Neural progenitor cell (in vitro differentiated cells): ENCODE measurements around the gene HTR2B.

Source experiments
- EZH2 ChIP-seq: fragments of 200-600 bp; sonication (generic); IDR thresholded peaks from 2 replicates; pipeline ENCODE4 v1.6.1; 2017; ENCODE audit warnings: antibody characterized with exemption, mild to moderate bottlenecking, moderate library complexity
- EZH2phosphoT487 ChIP-seq: fragments of 200-600 bp; sonication (generic); IDR thresholded peaks from 2 replicates; pipeline ENCODE4 v1.6.1; 2017; ENCODE audit warnings: antibody characterized with exemption
- TF ChIP-seq, protein P1 (sequence below): fragments of 200-600 bp; sonication (generic); IDR thresholded peaks from 2 replicates; pipeline ENCODE4 v1.5.1; 2017; ENCODE audit warnings: antibody characterized with exemption, mild to moderate bottlenecking

GRCh38 chr2:231126123-231126522 is 1.3 kb upstream of the HTR2B start:
- TF ChIP-seq, protein P1, sequence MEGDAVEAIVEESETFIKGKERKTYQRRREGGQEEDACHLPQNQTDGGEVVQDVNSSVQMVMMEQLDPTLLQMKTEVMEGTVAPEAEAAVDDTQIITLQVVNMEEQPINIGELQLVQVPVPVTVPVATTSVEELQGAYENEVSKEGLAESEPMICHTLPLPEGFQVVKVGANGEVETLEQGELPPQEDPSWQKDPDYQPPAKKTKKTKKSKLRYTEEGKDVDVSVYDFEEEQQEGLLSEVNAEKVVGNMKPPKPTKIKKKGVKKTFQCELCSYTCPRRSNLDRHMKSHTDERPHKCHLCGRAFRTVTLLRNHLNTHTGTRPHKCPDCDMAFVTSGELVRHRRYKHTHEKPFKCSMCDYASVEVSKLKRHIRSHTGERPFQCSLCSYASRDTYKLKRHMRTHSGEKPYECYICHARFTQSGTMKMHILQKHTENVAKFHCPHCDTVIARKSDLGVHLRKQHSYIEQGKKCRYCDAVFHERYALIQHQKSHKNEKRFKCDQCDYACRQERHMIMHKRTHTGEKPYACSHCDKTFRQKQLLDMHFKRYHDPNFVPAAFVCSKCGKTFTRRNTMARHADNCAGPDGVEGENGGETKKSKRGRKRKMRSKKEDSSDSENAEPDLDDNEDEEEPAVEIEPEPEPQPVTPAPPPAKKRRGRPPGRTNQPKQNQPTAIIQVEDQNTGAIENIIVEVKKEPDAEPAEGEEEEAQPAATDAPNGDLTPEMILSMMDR: no peak
- TF ChIP-seq EZH2: no peak
- no peak for TF ChIP-seq EZH2phosphoT487
